Lung (tissue), 12 donors: ENCODE results near the gene UEVLD. TPM values are rescaled to one million over a fixed set of nuclear protein-coding genes. Genes with fewer than 3 reads are reported as not detected.
A peak's percentile ranks its signal among the peaks of the same experiment; 100 is the strongest.
"Not testable (repeated sequence)": the region's sequence is repeated elsewhere in the genome, so short reads cannot be mapped to it uniquely, and the experiment has no call there.

Experiments
- ATAC-seq: fragments of 200-7000 bp; cut with Tn5 transposase; one replicate; pipeline ENCODE4 v1.9.1; 2020; ENCODE audit warnings: moderate number of reproducible peaks; ENCODE audit not compliant: insufficient read depth, low FRiP score
- DNase-seq, 3 donors: peaks; one replicate each; pipeline ENCODE4 v3.0.0-alpha.2; 2013 to 2017
- H3K27ac ChIP-seq, 2 donors: one replicate each; pipeline ENCODE4 v1.5.1; 2013; ENCODE audit warnings: mild to moderate bottlenecking in 2 of 2, moderate library complexity in 2 of 2, control low read depth in 1 of 2, inconsistent platforms in 1 of 2, low read depth in 1 of 2, low read length in 1 of 2
- H3K27me3 ChIP-seq, 3 donors: one replicate each; pipeline ENCODE4 v1.5.1; 2013; ENCODE audit warnings: low read length in 2 of 3; ENCODE audit not compliant: control insufficient read depth in 3 of 3, insufficient read depth in 3 of 3
- H3K36me3 ChIP-seq, 4 donors: one replicate each; pipeline ENCODE4 v1.5.1; 2013; ENCODE audit warnings: low read length in 4 of 4, mild to moderate bottlenecking in 1 of 4, moderate library complexity in 1 of 4; ENCODE audit not compliant: control insufficient read depth in 4 of 4, insufficient read depth in 4 of 4
- H3K4me1 ChIP-seq, 5 donors: one replicate each; pipeline ENCODE4 v1.5.1; 2013; ENCODE audit warnings: low read length in 5 of 5, mild to moderate bottlenecking in 2 of 5, moderate library complexity in 1 of 5; ENCODE audit not compliant: control insufficient read depth in 5 of 5, insufficient read depth in 5 of 5
- H3K4me3 ChIP-seq: one replicate; pipeline ENCODE4 v1.5.1; 2013; ENCODE audit warnings: mild to moderate bottlenecking, control low read depth, moderate library complexity
- H3K9ac ChIP-seq, 2 donors: one replicate each; pipeline ENCODE4 v1.5.1; 2013; ENCODE audit warnings: low read length in 2 of 2, control low read depth in 1 of 2; ENCODE audit not compliant: insufficient read depth in 1 of 2
- H3K9me3 ChIP-seq, 4 donors: one replicate each; pipeline ENCODE4 v1.5.1; 2013; ENCODE audit warnings: low read length in 3 of 4, mild to moderate bottlenecking in 1 of 4, moderate library complexity in 1 of 4; ENCODE audit not compliant: control insufficient read depth in 4 of 4, insufficient read depth in 3 of 4
- CTCF ChIP-seq: IDR thresholded peaks from 2 replicates; pipeline ENCODE4 v1.5.1; 2012; ENCODE audit warnings: mild to moderate bottlenecking; ENCODE audit errors: control extremely low read depth, extremely low read depth
- WGBS, 2 donors: extraction: QIAGEN DNeasy Blood & Tissue Kit; methylation state at CpG; one replicate each; pipeline ENCODE4 v1.1.7; 2013; 5-methylcytosine and 5-hydroxymethylcytosine counted together
- polyA plus RNA-seq, 2 donors: library from polyadenylated mRNA; stranded (reverse); fragments of 200-250 nt; gene quantifications; one replicate each; pipeline ENCODE4 v1.2.1, GENCODE V29; 2013
- total RNA-seq, 2 donors: library from RNA; depleted of rRNA in 1 of 2; stranded (reverse); fragments of >200 nt in 1 of 2; gene quantifications; one replicate each; pipeline ENCODE4 v1.2.1, GENCODE V29; 2014 to 2021
- donor health status: control.
- donor health status: control.
- donor health status: Bipolar disorder and iron deficiency.
- donor health status: healthy.
- donor health status: DM: yes; HTN: yes; CAD: no.

Gene UEVLD
- total and polyA plus RNA-seq, 4 donors: 6.4 to 29.6 (median 15.8) TPM

GRCh38 chr11:18594999-18595749, 6.6 kb upstream of the UEVLD start:
- ATAC-seq (no peak), DNase-seq (no peak)
- Histone ChIP-seq H3K9me3 (no peaks in the 10 kb centered on the region), H3K4me1 (peaks cover 0 to 10% (median 3%) of the 10 kb centered on the region in 5 donors), H3K36me3 (peaks cover 0 to 14% (median 7%) of the 10 kb centered on the region in 4 donors), H3K27me3 (no peaks in the 10 kb centered on the region), H3K9ac (no peak overlapping the region), H3K27ac (no peak overlapping the region), H3K4me3 (no peak overlapping the region)
- WGBS, 2 donors: 71 to 83% methylated on average over 5 of the region's 5 CpGs
- TF ChIP-seq CTCF: no peak

- not testable (repeated sequence) for DNase-seq
Measured at GRCh38 chr11:18594088-18594487, 5.6 kb upstream of the UEVLD start.

GRCh38 chr11:18590571-18590970, 2.0 kb upstream of the UEVLD start:
- peaks cover 0 to 7% (median 2%) of the 10 kb centered on the region in 4 donors for H3K36me3 ChIP-seq
- H3K9ac ChIP-seq: peak overlapping the region in 1 of 2 donors; percentile 43
- no peak for DNase-seq
- ATAC-seq: no peak
- peaks cover 3 to 29% (median 13%) of the 10 kb centered on the region in 5 donors for H3K4me1 ChIP-seq
- WGBS, 2 donors: 60 to 75% methylated on average over 2 of the region's 2 CpGs
- H3K27me3 ChIP-seq: no peaks in the 10 kb centered on the region
- H3K4me3 ChIP-seq: no peak overlapping the region
- H3K27ac ChIP-seq: no peak overlapping the region
- TF ChIP-seq CTCF: no peak
- no peaks in the 10 kb centered on the region for H3K9me3 ChIP-seq

More at GRCh38 chr11:18594088-18594487, 5.6 kb upstream of the UEVLD start:
- H3K4me1 ChIP-seq: peaks cover 3 to 20% (median 13%) of the 10 kb centered on the region in 5 donors
- H3K9me3 ChIP-seq, H3K4me3 ChIP-seq, H3K27me3 ChIP-seq, ATAC-seq, H3K27ac ChIP-seq, H3K9ac ChIP-seq: not testable (repeated sequence)
- peaks cover 0 to 14% (median 7%) of the 10 kb centered on the region in 4 donors for H3K36me3 ChIP-seq
- WGBS, 2 donors: 63 to 88% methylated on average over 5 of the region's 5 CpGs

GRCh38 chr11:18581825-18582224, 6.7 kb downstream of the UEVLD start:
- DNase-seq (no peak), ATAC-seq (no peak)
- TF ChIP-seq CTCF: no peak
- Histone ChIP-seq H3K36me3 (peaks cover 3 to 6% (median 5%) of the 10 kb centered on the region in 4 donors), H3K9ac (no peak overlapping the region), H3K4me1 (no peaks in the 10 kb centered on the region), H3K27ac (no peak overlapping the region), H3K27me3 (no peaks in the 10 kb centered on the region), H3K4me3 (no peak overlapping the region), H3K9me3 (no peaks in the 10 kb centered on the region)
- 94 to 96% methylated on average over 1 of the region's 1 CpG for WGBS, 2 donors
